HCT116 (cell line): ENCODE measurements around the gene ZNF212. TPM values are rescaled to one million over a fixed set of nuclear protein-coding genes. Genes with fewer than 3 reads are reported as not detected.

Experiments
- ATAC-seq: fragments of 200-7000 bp; cut with Tn5 transposase; 2 replicates; pipeline ENCODE4 v1.9.1; 2020; ENCODE audit warnings: mild to moderate bottlenecking, moderate library complexity
- BruUV-seq: library from RNA; stranded (reverse); fragments of 400-500 nt; replicated peaks from 2 replicates; lab custom pipeline; 2021; lab: Mats Ljungman, UMichigan
- CTCF ChIA-PET: fragments of 300-600 bp; sonication (Branson Sonifier 250); formaldehyde crosslinking; loops from one replicate; lab custom pipeline; 2021; ENCODE audit warnings: antibody characterized with exemption; lab: Charles Lee
- POLR2A ChIA-PET: fragments of 300-600, 350-600 bp; sonication (Branson Sonifier 250); formaldehyde crosslinking; loops from one replicate; lab custom pipeline; 2021; ENCODE audit warnings: antibody characterized with exemption; lab: Charles Lee
- RAD21 ChIA-PET, 2 experiments: fragments of 300-600 bp; sonication (Branson Sonifier 250); formaldehyde crosslinking; loops; one replicate each; lab custom pipeline; 2023; ENCODE audit warnings: low total read pairs in 2 of 2; ENCODE audit not compliant: uncharacterized antibody in 2 of 2, unreplicated experiment in 2 of 2, low non-redundant PET in 1 of 2; lab: Charles Lee
- DNase-seq: peaks from one replicate; pipeline ENCODE4 v3.0.0-alpha.2; 2010; ENCODE audit warnings: low read depth, low spot score
- H2AFZ ChIP-seq: fragments of 200-600 bp; shearing (Covaris generic), sonication (generic); 2 replicates; pipeline ENCODE4 v1.6.1; 2017; ENCODE audit warnings: low read depth, mixed run types, mixed read lengths, antibody characterized with exemption, low read length; ENCODE audit not compliant: poor library complexity, severe bottlenecking
- H3K27ac ChIP-seq: 2 replicates; pipeline ENCODE4 v1.5.1; 2012; ENCODE audit warnings: low read depth, low read length
- H3K27me3 ChIP-seq: fragments of 200-600 bp; sonication (generic); 2 replicates; pipeline ENCODE4 v1.6.1; 2016; ENCODE audit warnings: mixed run types, low read length, mixed read lengths; ENCODE audit not compliant: insufficient read depth
- H3K36me3 ChIP-seq, 2 experiments: fragments of 200-500 bp in 1 of 2; fragments of 200-600 bp in 1 of 2; sonication (Bioruptor generic) in 1 of 2; sonication (generic) in 1 of 2; 2 replicates each; pipeline versions ENCODE4 v1.5.1 to v1.6.1; 2014 to 2016; ENCODE audit warnings: low read length in 2 of 2, inconsistent platforms in 1 of 2, mixed read lengths in 1 of 2, mixed run types in 1 of 2; ENCODE audit not compliant: insufficient read depth in 2 of 2, control insufficient read depth in 1 of 2
- H3K4me1 ChIP-seq, 2 experiments: fragments of 200-600 bp in 1 of 2; sonication (generic) in 1 of 2; 2 replicates each; pipeline versions ENCODE4 v1.5.1 to v1.6.1; 2012 to 2017; ENCODE audit warnings: low read length in 2 of 2, inconsistent platforms in 1 of 2, mild to moderate bottlenecking in 1 of 2, mixed read lengths in 1 of 2, mixed run types in 1 of 2, moderate library complexity in 1 of 2; ENCODE audit not compliant: insufficient read depth in 2 of 2, control insufficient read depth in 1 of 2
- H3K4me2 ChIP-seq: fragments of 200-600 bp; sonication (generic); 2 replicates; pipeline ENCODE4 v1.6.1; 2017; ENCODE audit warnings: mixed run types, low read length, mixed read lengths
- H3K4me3 ChIP-seq, 2 experiments: fragments of 200-600 bp in 1 of 2; sonication (generic) in 1 of 2; replicated peaks in 1 of 2; 2 replicates each; pipeline ENCODE4 v1.5.1; 2011 to 2016; ENCODE audit warnings: low read length in 2 of 2, control low read depth in 1 of 2, low read depth in 1 of 2, mild to moderate bottlenecking in 1 of 2, mixed read lengths in 1 of 2, mixed run types in 1 of 2
- H3K79me2 ChIP-seq: fragments of 200-600 bp; sonication (generic); 2 replicates; pipeline ENCODE4 v1.6.1; 2017; ENCODE audit warnings: mild to moderate bottlenecking, mixed run types, low read length, moderate library complexity, mixed read lengths; ENCODE audit not compliant: insufficient read depth
- H3K9ac ChIP-seq: fragments of 200-600 bp; sonication (generic); 2 replicates; pipeline ENCODE4 v1.6.1; 2016; ENCODE audit warnings: low read length, mixed read lengths
- H3K9me2 ChIP-seq: fragments of 200-600 bp; sonication (generic), shearing (Covaris generic); 2 replicates; pipeline ENCODE4 v1.6.1; 2017; ENCODE audit warnings: mixed run types, mild to moderate bottlenecking, moderate library complexity; ENCODE audit not compliant: insufficient read depth
- H3K9me3 ChIP-seq, 2 experiments: fragments of 200-500 bp in 1 of 2; fragments of 200-600 bp in 1 of 2; sonication (Bioruptor generic) in 1 of 2; sonication (generic) in 1 of 2; 2 replicates each; pipeline ENCODE4 v1.6.1; 2014 to 2017; ENCODE audit warnings: low read length in 2 of 2, mixed read lengths in 2 of 2, inconsistent platforms in 1 of 2, low read depth in 1 of 2, mild to moderate bottlenecking in 1 of 2, mixed run types in 1 of 2, moderate library complexity in 1 of 2; ENCODE audit not compliant: control insufficient read depth in 1 of 2, insufficient read depth in 1 of 2
- H4K20me1 ChIP-seq: fragments of 200-600 bp; sonication (generic), shearing (Covaris generic); 2 replicates; pipeline ENCODE4 v1.6.1; 2017; ENCODE audit warnings: mixed run types, mild to moderate bottlenecking, moderate library complexity; ENCODE audit not compliant: insufficient read depth
- ATF3 ChIP-seq: IDR thresholded peaks from 2 replicates; pipeline ENCODE4 v1.6.1; 2012
- CBX3 ChIP-seq: IDR thresholded peaks from 2 replicates; pipeline ENCODE4 v1.6.1; 2012; ENCODE audit warnings: low read depth
- CEBPB ChIP-seq: IDR thresholded peaks from 2 replicates; pipeline ENCODE4 v1.6.1; 2012; ENCODE audit warnings: low read depth
- CTCF ChIP-seq, 3 experiments: fragments of 200-600 bp in 1 of 3; sonication (generic) in 1 of 3; IDR thresholded peaks in 2 of 3; conservative IDR thresholded peaks in 1 of 3; 2 replicates each; pipeline ENCODE4 v1.5.1; 2012 to 2017; ENCODE audit warnings: low read depth in 2 of 3, low read length in 2 of 3, antibody characterized with exemption in 1 of 3, borderline replicate concordance in 1 of 3, control low read depth in 1 of 3, mild to moderate bottlenecking in 1 of 3, mixed read lengths in 1 of 3, mixed run types in 1 of 3, moderate library complexity in 1 of 3; ENCODE audit not compliant: insufficient read depth in 1 of 3
- ELF1 ChIP-seq: IDR thresholded peaks from 2 replicates; pipeline ENCODE4 v1.6.1; 2012; ENCODE audit warnings: low read depth, borderline replicate concordance
- EZH2 ChIP-seq: fragments of 200-600 bp; sonication (generic); IDR thresholded peaks from 2 replicates; pipeline ENCODE4 v1.6.1; 2017; ENCODE audit warnings: antibody characterized with exemption, mixed run types
- FOSL1 ChIP-seq: IDR thresholded peaks from 2 replicates; pipeline ENCODE4 v1.6.1; 2012; ENCODE audit warnings: low read depth
- JUND ChIP-seq: IDR thresholded peaks from 2 replicates; pipeline ENCODE4 v1.6.1; 2012
- MAX ChIP-seq: IDR thresholded peaks from 2 replicates; pipeline ENCODE4 v1.6.1; 2012
- POLR2A ChIP-seq: IDR thresholded peaks from 2 replicates; pipeline ENCODE4 v1.7.0; 2011; ENCODE audit warnings: borderline replicate concordance; ENCODE audit not compliant: insufficient read depth, insufficient read length; ENCODE audit errors: extremely low read depth
- POLR2AphosphoS5 ChIP-seq: IDR thresholded peaks from 2 replicates; pipeline ENCODE4 v1.6.1; 2011; ENCODE audit warnings: mild to moderate bottlenecking, low read depth, low read length, moderate library complexity
- RAD21 ChIP-seq: IDR thresholded peaks from 2 replicates; pipeline ENCODE4 v1.6.1; 2012; ENCODE audit warnings: low read depth, mild to moderate bottlenecking
- REST ChIP-seq: IDR thresholded peaks from 2 replicates; pipeline ENCODE4 v1.6.1; 2012; ENCODE audit warnings: low read depth
- SP1 ChIP-seq: IDR thresholded peaks from 2 replicates; pipeline ENCODE4 v1.6.1; 2012; ENCODE audit warnings: low read depth
- SRF ChIP-seq: IDR thresholded peaks from 2 replicates; pipeline ENCODE4 v1.6.1; 2012; ENCODE audit warnings: low read depth
- TCF7L2 ChIP-seq: IDR thresholded peaks from 2 replicates; pipeline ENCODE4 v1.7.0; 2011; ENCODE audit warnings: borderline replicate concordance, inconsistent platforms; ENCODE audit not compliant: insufficient read depth, insufficient read length; ENCODE audit errors: extremely low read depth
- YY1 ChIP-seq: IDR thresholded peaks from 2 replicates; pipeline ENCODE4 v1.6.1; 2011; ENCODE audit warnings: low read length, low read depth, moderate library complexity, mild to moderate bottlenecking; ENCODE audit not compliant: insufficient replicate concordance; ENCODE audit errors: extremely low read depth
- ZBTB33 ChIP-seq: IDR thresholded peaks from 2 replicates; pipeline ENCODE4 v1.6.1; 2011; ENCODE audit warnings: mild to moderate bottlenecking, low read length, moderate library complexity; ENCODE audit not compliant: insufficient replicate concordance; ENCODE audit errors: extremely low read depth
- ZFX ChIP-seq: fragments of 450-650 bp; IDR thresholded peaks from 2 replicates; pipeline ENCODE4 v1.6.1; 2017
- ZNF274 ChIP-seq: fragments of 200-500 bp; sonication (Bioruptor generic); IDR thresholded peaks from 2 replicates; pipeline ENCODE4 v1.6.1; 2014; ENCODE audit warnings: mild to moderate bottlenecking, low read depth, low read length, inconsistent platforms
- intact Hi-C: fragments of 100-400 bp; cut with micrococcal nuclease; formaldehyde crosslinking; loops from 2 replicates; pipeline ENCODE4 v1.10.0; 2022
- total RNA-seq: library from RNA; stranded (reverse); gene quantifications from one replicate; pipeline ENCODE4 v1.2.1, GENCODE V29; 2021; ENCODE audit not compliant: unreplicated experiment

ZNF212 gene
- total RNA-seq, 1 experiment from 2014 or later: 13.7 TPM

GRCh38 chr7:149289262-149289661, 49.8 kb downstream of the ZNF212 start:
- RAD21 ChIA-PET: no interaction called here
- TF ChIP-seq TCF7L2: no peak
- no peak for TF ChIP-seq ZBTB33
- TF ChIP-seq MAX: no peak
- no peak for TF ChIP-seq FOSL1
- no peak for TF ChIP-seq CTCF (IDR thresholded peaks at IDR 0.05 in 2 of 3, conservative IDR thresholded peaks at IDR 0.05 in 1 of 3; ENCODE audit: borderline replicate concordance in 1 of 3, insufficient read depth in 1 of 3, low read depth in 2 of 3, low read length in 2 of 3)
- no peak for TF ChIP-seq ELF1
- no peak for TF ChIP-seq CEBPB
- no peak for TF ChIP-seq YY1
- TF ChIP-seq ZNF274: no peak
- TF ChIP-seq POLR2A: no peak
- no peak for TF ChIP-seq SRF
- no peak for TF ChIP-seq REST
- no peak for TF ChIP-seq ZFX
- TF ChIP-seq RAD21: no peak
- no peak for TF ChIP-seq SP1
- TF ChIP-seq ATF3: no peak
- TF ChIP-seq CBX3: no peak
- no peak for TF ChIP-seq JUND
- TF ChIP-seq POLR2AphosphoS5: no peak
- TF ChIP-seq EZH2: no peak

More at GRCh38 chr7:149289262-149289661, 49.8 kb downstream of the ZNF212 start:
- H3K4me2 ChIP-seq: no peak overlapping the region
- intact Hi-C loops: no loop called here
- no peaks in the 10 kb centered on the region for H4K20me1 ChIP-seq
- H3K9me2 ChIP-seq: no peaks in the 10 kb centered on the region
- no peak for ATAC-seq
- H3K4me1 ChIP-seq: peaks cover 2 to 14% of the 10 kb centered on the region in 2 experiments; a peak in 3 of 4 replicates
- CTCF ChIA-PET: no interaction called here
- POLR2A ChIA-PET: no interaction called here
- BruUV-seq: no TSS peak
- H3K9me3 ChIP-seq: no peaks in the 10 kb centered on the region
- H3K36me3 ChIP-seq: no peaks in the 10 kb centered on the region; a peak in 1 of 4 replicates
- no peak overlapping the region for H3K4me3 ChIP-seq
- H3K79me2 ChIP-seq: no peaks in the 10 kb centered on the region
- H3K27me3 ChIP-seq: no peaks in the 10 kb centered on the region
- no peak overlapping the region for H3K27ac ChIP-seq
- H2AFZ ChIP-seq: no peak overlapping the region
- no peak for DNase-seq
- no peak overlapping the region for H3K9ac ChIP-seq
